ENCODE measurements around the gene BIRC2. TPM values are rescaled to one million over a fixed set of nuclear protein-coding genes. Genes with fewer than 3 reads are reported as not detected.

The BIRC2 gene
- total and polyA plus RNA-seq, 5 donors: 21.1 to 35.0 (median 30.1) TPM

GRCh38 chr11:102390667-102391465 lies 43.9 kb downstream of the BIRC2 start:
- ATAC-seq (peak; percentile 81 to 90), DNase-seq (peak; percentile 57 to 75 (median 70))
- intact Hi-C loops (cut with DNase I): loop anchor here in 3 of 4 donors (5.0 kb wide), 2 partner anchors 96 to 101 kb away; no protein-coding TSS in a partner anchor
- Histone ChIP-seq H3K4me1 (ENCODE audit: control insufficient read depth, insufficient read depth, low read length) (no peaks in the 10 kb centered on the region), H3K4me3 (ENCODE audit: low read length) (no peak overlapping the region), H3K9me3 (ENCODE audit: control insufficient read depth, low read length) (no peaks in the 10 kb centered on the region), H3K27me3 (ENCODE audit: control insufficient read depth, insufficient read depth) (no peaks in the 10 kb centered on the region), H3K27ac (ENCODE audit: low read length) (no peak overlapping the region)
- whole genome bisulfite sequencing: 68% methylated on average over 12 of the region's 12 CpGs

- no peak for DNase-seq
- H3K4me3 ChIP-seq (ENCODE audit: low read length): no peak overlapping the region
- ATAC-seq: peak; percentile 18 to 21
- no peaks in the 10 kb centered on the region for H3K27me3 ChIP-seq (ENCODE audit: control insufficient read depth, insufficient read depth)
- H3K9me3 ChIP-seq (ENCODE audit: control insufficient read depth, low read length): no peaks in the 10 kb centered on the region
- H3K4me1 ChIP-seq (ENCODE audit: control insufficient read depth, insufficient read depth, low read length): no peaks in the 10 kb centered on the region
- H3K27ac ChIP-seq (ENCODE audit: low read length): no peak overlapping the region
- intact Hi-C loops (cut with DNase I): loop anchor here in 3 of 4 donors (5.0 kb wide), 2 partner anchors 96 to 101 kb away; no protein-coding TSS in a partner anchor
- WGBS: 91% methylated on average over 4 of the region's 4 CpGs
These were observed 44.7 kb downstream of the BIRC2 start for GRCh38 chr11:102391549-102392237.

- H3K27ac ChIP-seq (ENCODE audit: low read length): no peak overlapping the region
- ATAC-seq: no peak
- WGBS: 99% methylated on average over 2 of the region's 2 CpGs
- no peaks in the 10 kb centered on the region for H3K4me1 ChIP-seq (ENCODE audit: control insufficient read depth, insufficient read depth, low read length)
- H3K4me3 ChIP-seq (ENCODE audit: low read length): no peak overlapping the region
- H3K9me3 ChIP-seq (ENCODE audit: control insufficient read depth, low read length): no peaks in the 10 kb centered on the region
- H3K27me3 ChIP-seq (ENCODE audit: control insufficient read depth, insufficient read depth): no peaks in the 10 kb centered on the region
- no peak for DNase-seq
- intact Hi-C loops (cut with DNase I): loop anchor here in 3 of 4 donors (5.0 kb wide), 2 partner anchors 94 to 99 kb away; no protein-coding TSS in a partner anchor
These were observed 46.3 kb downstream of the BIRC2 start for GRCh38 chr11:102393272-102393730.

- Histone ChIP-seq H3K4me3 (ENCODE audit: low read length) (no peak overlapping the region), H3K4me1 (ENCODE audit: control insufficient read depth, insufficient read depth, low read length) (no peaks in the 10 kb centered on the region), H3K27me3 (ENCODE audit: control insufficient read depth, insufficient read depth) (no peaks in the 10 kb centered on the region), H3K27ac (ENCODE audit: low read length) (no peak overlapping the region), H3K9me3 (ENCODE audit: control insufficient read depth, low read length) (no peaks in the 10 kb centered on the region)
- ATAC-seq: no peak
- intact Hi-C loops (cut with DNase I): no loop called here
- 87% methylated on average over 6 of the region's 6 CpGs for WGBS
- no peak for DNase-seq
These were observed 48.8 kb downstream of the BIRC2 start for GRCh38 chr11:102395720-102396393.

GRCh38 chr11:102396708-102397563 lies 49.9 kb downstream of the BIRC2 start:
- Histone ChIP-seq H3K9me3 (ENCODE audit: control insufficient read depth, low read length) (no peaks in the 10 kb centered on the region), H3K4me1 (ENCODE audit: control insufficient read depth, insufficient read depth, low read length) (no peaks in the 10 kb centered on the region), H3K4me3 (ENCODE audit: low read length) (no peak overlapping the region), H3K27me3 (ENCODE audit: control insufficient read depth, insufficient read depth) (no peaks in the 10 kb centered on the region), H3K27ac (ENCODE audit: low read length) (no peak overlapping the region)
- DNase-seq (no peak), ATAC-seq (no peak)
- intact Hi-C loops (cut with DNase I): no loop called here
- WGBS: 92% methylated on average over 4 of the region's 4 CpGs

GRCh38 chr11:102398297-102398696 lies 51.3 kb downstream of the BIRC2 start:
- no peak for DNase-seq
- Histone ChIP-seq H3K27ac (ENCODE audit: low read length) (no peak overlapping the region), H3K27me3 (ENCODE audit: control insufficient read depth, insufficient read depth) (no peaks in the 10 kb centered on the region), H3K9me3 (ENCODE audit: control insufficient read depth, low read length) (no peaks in the 10 kb centered on the region), H3K4me3 (ENCODE audit: low read length) (no peak overlapping the region), H3K4me1 (ENCODE audit: control insufficient read depth, insufficient read depth, low read length) (no peaks in the 10 kb centered on the region)
- intact Hi-C loops (cut with DNase I): no loop called here
- no peak for ATAC-seq
- WGBS: 93% methylated on average over 2 of the region's 2 CpGs

GRCh38 chr11:102399189-102399588 lies 52.2 kb downstream of the BIRC2 start:
- Histone ChIP-seq H3K4me3 (ENCODE audit: low read length) (no peak overlapping the region), H3K9me3 (ENCODE audit: control insufficient read depth, low read length) (no peaks in the 10 kb centered on the region), H3K4me1 (ENCODE audit: control insufficient read depth, insufficient read depth, low read length) (peaks cover 2% of the 10 kb centered on the region), H3K27ac (ENCODE audit: low read length) (no peak overlapping the region), H3K27me3 (ENCODE audit: control insufficient read depth, insufficient read depth) (no peaks in the 10 kb centered on the region)
- WGBS: 99% methylated on average over 2 of the region's 2 CpGs
- DNase-seq (no peak), ATAC-seq (no peak)
- intact Hi-C loops (cut with DNase I): no loop called here

- ATAC-seq (no peak), DNase-seq (no peak)
- intact Hi-C loops (cut with DNase I): no loop called here
- WGBS: 94% methylated on average over 5 of the region's 5 CpGs
- Histone ChIP-seq H3K4me1 (ENCODE audit: control insufficient read depth, insufficient read depth, low read length) (peaks cover 2% of the 10 kb centered on the region), H3K4me3 (ENCODE audit: low read length) (no peak overlapping the region), H3K27me3 (ENCODE audit: control insufficient read depth, insufficient read depth) (no peaks in the 10 kb centered on the region), H3K9me3 (ENCODE audit: control insufficient read depth, low read length) (no peaks in the 10 kb centered on the region), H3K27ac (ENCODE audit: low read length) (no peak overlapping the region)
These were observed 53.6 kb downstream of the BIRC2 start for GRCh38 chr11:102400603-102401002.

- H3K27ac ChIP-seq (ENCODE audit: low read length): no peak overlapping the region
- no peak overlapping the region for H3K4me3 ChIP-seq (ENCODE audit: low read length)
- no peaks in the 10 kb centered on the region for H3K27me3 ChIP-seq (ENCODE audit: control insufficient read depth, insufficient read depth)
- WGBS: 96% methylated on average over 3 of the region's 3 CpGs
- no peaks in the 10 kb centered on the region for H3K9me3 ChIP-seq (ENCODE audit: control insufficient read depth, low read length)
- intact Hi-C loops (cut with DNase I): no loop called here
- DNase-seq (no peak), ATAC-seq (no peak)
- peaks cover 4% of the 10 kb centered on the region for H3K4me1 ChIP-seq (ENCODE audit: control insufficient read depth, insufficient read depth, low read length)
These were observed 54.9 kb downstream of the BIRC2 start for GRCh38 chr11:102401905-102402304.

- DNase-seq (no peak), ATAC-seq (no peak)
- Histone ChIP-seq H3K4me1 (ENCODE audit: control insufficient read depth, insufficient read depth, low read length) (peaks cover 4% of the 10 kb centered on the region), H3K9me3 (ENCODE audit: control insufficient read depth, low read length) (no peaks in the 10 kb centered on the region), H3K27ac (ENCODE audit: low read length) (no peak overlapping the region), H3K4me3 (ENCODE audit: low read length) (no peak overlapping the region), H3K27me3 (ENCODE audit: control insufficient read depth, insufficient read depth) (no peaks in the 10 kb centered on the region)
- intact Hi-C loops (cut with DNase I): no loop called here
These were observed 55.5 kb downstream of the BIRC2 start for GRCh38 chr11:102402548-102402947.

Measured in right cardiac atrium (tissue), 5 donors.